ENCODE results near the gene MTOR.
"Not testable (repeated sequence)": the region's sequence is repeated elsewhere in the genome, so short reads cannot be mapped to it uniquely, and the experiment has no call there.

Gene MTOR

GRCh38 chr1:11214698-11215380, 47.5 kb downstream of the MTOR start:
- no peak for DNase-seq

GRCh38 chr1:11211925-11212587, 50.3 kb downstream of the MTOR start:
- no peak for DNase-seq

GRCh38 chr1:11211461-11211860, 50.9 kb downstream of the MTOR start:
- DNase-seq = no peak

GRCh38 chr1:11207898-11208611, 54.3 kb downstream of the MTOR start:
- DNase-seq = no peak

- DNase-seq = no peak
These were observed 57.8 kb downstream of the MTOR start for GRCh38 chr1:11204396-11205190.

- DNase-seq = no peak
These were observed 63.3 kb downstream of the MTOR start for GRCh38 chr1:11198851-11199594.

- no peak for DNase-seq
These were observed 64.1 kb downstream of the MTOR start for GRCh38 chr1:11198257-11198656.

GRCh38 chr1:11197359-11197758, 65.0 kb downstream of the MTOR start:
- DNase-seq = no peak

GRCh38 chr1:11196945-11197344, 65.4 kb downstream of the MTOR start:
- DNase-seq = no peak

GRCh38 chr1:11194407-11195176, 67.8 kb downstream of the MTOR start:
- DNase-seq = no peak

GRCh38 chr1:11193376-11193775, 69.0 kb downstream of the MTOR start:
- no peak for DNase-seq

- no peak for DNase-seq
These were observed 73.4 kb downstream of the MTOR start, which contains the start of gene ANGPTL7 for GRCh38 chr1:11188858-11189451. ANGPTL7 (plus strand) TSS chr1:11189355; CDS start chr1:11189580, 225 bp downstream.

- no peak for DNase-seq
These were observed 74.0 kb downstream of the MTOR start for GRCh38 chr1:11188381-11188780.

- no peak for DNase-seq
These were observed 74.4 kb downstream of the MTOR start for GRCh38 chr1:11187931-11188330.

- DNase-seq = no peak
These were observed 74.9 kb downstream of the MTOR start for GRCh38 chr1:11187494-11187893.

- DNase-seq = no peak
These were observed 75.4 kb downstream of the MTOR start for GRCh38 chr1:11187000-11187399.

GRCh38 chr1:11184973-11185372, 77.4 kb downstream of the MTOR start:
- DNase-seq = no peak

- DNase-seq = no peak
These were observed 79.5 kb downstream of the MTOR start for GRCh38 chr1:11182884-11183283.

GRCh38 chr1:11180342-11180744, 82.0 kb downstream of the MTOR start:
- DNase-seq = no peak

GRCh38 chr1:11179749-11180148, 82.6 kb downstream of the MTOR start:
- DNase-seq = not testable (repeated sequence)

GRCh38 chr1:11179125-11179524, 83.2 kb downstream of the MTOR start:
- no peak for DNase-seq

All from activated CD4-positive, alpha-beta T cell treated with anti-CD3 and anti-CD28 coated beads, Interleukin-2, amount 50 U/mL, for 4 hours (primary cell).